GM12878 (cell line): ENCODE data around the gene CCDC51. TPM values are rescaled to one million over a fixed set of nuclear protein-coding genes. Genes with fewer than 3 reads are reported as not detected.

Experiments used
- ATAC-seq: fragments of 200-7000 bp; cut with Tn5 transposase; 3 replicates; pipeline ENCODE4 v1.9.1; 2020; ENCODE audit warnings: mild to moderate bottlenecking, moderate library complexity
- BruUV-seq: library from RNA; stranded (reverse); fragments of 400-500 nt; replicated peaks from 2 replicates; lab custom pipeline; 2021; lab: Mats Ljungman, UMichigan
- CTCF ChIA-PET: fragments of 300-600 bp; sonication (Branson Sonifier 250); formaldehyde crosslinking; extraction: SDS; loops from one replicate; lab custom pipeline; 2021; ENCODE audit warnings: inconsistent platforms; lab: Yijun Ruan, JAX
- POLR2A ChIA-PET: fragments of 350-600 bp; formaldehyde crosslinking; extraction: SDS; loops from one replicate; lab custom pipeline; 2021; ENCODE audit warnings: inconsistent platforms; lab: Charles Lee
- RAD21 ChIA-PET: fragments of 300-600 bp; sonication (Branson Sonifier 250); formaldehyde crosslinking; loops from one replicate; lab custom pipeline; 2023; ENCODE audit warnings: antibody characterized with exemption; ENCODE audit not compliant: unreplicated experiment; lab: Charles Lee
- SMC1A ChIA-PET: fragments of 300-600 bp; sonication (Branson Sonifier 250); formaldehyde crosslinking; loops from one replicate; lab custom pipeline; 2023; ENCODE audit not compliant: unreplicated experiment, uncharacterized antibody; lab: Charles Lee
- DNase-seq: peaks from one replicate; pipeline ENCODE4 v3.0.0-alpha.2; 2011; ENCODE audit warnings: low read depth, low spot score
- FAIRE-seq: peaks from 3 replicates; lab custom pipeline; 2011; peaks lifted over from hg19 to GRCh38; lab: Jason Lieb, UNC
- H2AFZ ChIP-seq: 2 replicates; pipeline ENCODE4 v1.6.0; 2011; ENCODE audit warnings: low read depth, low read length, control low read depth; ENCODE audit not compliant: control insufficient read depth
- H3K27ac ChIP-seq: 2 replicates; pipeline ENCODE4 v1.5.1; 2011; ENCODE audit warnings: control low read depth; ENCODE audit not compliant: control insufficient read depth, insufficient read depth
- H3K27me3 ChIP-seq, 2 experiments: replicated peaks in 1 of 2; 2 replicates each; pipeline versions ENCODE4 v1.6.0 to v1.6.1; 2011; ENCODE audit warnings: low read length in 1 of 2; ENCODE audit not compliant: control insufficient read depth in 2 of 2, insufficient read depth in 2 of 2
- H3K36me3 ChIP-seq, 2 experiments: 2 replicates each; pipeline ENCODE4 v1.5.1; 2011; ENCODE audit warnings: low read length in 1 of 2; ENCODE audit not compliant: control insufficient read depth in 2 of 2, insufficient read depth in 2 of 2
- H3K4me1 ChIP-seq: 2 replicates; pipeline ENCODE4 v1.6.1; 2011; ENCODE audit warnings: mild to moderate bottlenecking, low read length, moderate library complexity, mixed read lengths; ENCODE audit not compliant: control insufficient read depth, insufficient read depth
- H3K4me2 ChIP-seq: 2 replicates; pipeline ENCODE4 v1.6.0; 2011; ENCODE audit warnings: control low read depth; ENCODE audit not compliant: control insufficient read depth, insufficient read depth
- H3K4me3 ChIP-seq: fragments of 200-600 bp; sonication (generic); 2 replicates; pipeline ENCODE4 v1.5.1; 2016
- H3K79me2 ChIP-seq: 2 replicates; pipeline ENCODE4 v1.6.0; 2011; ENCODE audit warnings: low read length; ENCODE audit not compliant: control insufficient read depth, insufficient read depth
- H3K9ac ChIP-seq: 2 replicates; pipeline ENCODE4 v1.8.0; 2011; ENCODE audit warnings: low read length, control low read depth, mixed read lengths; ENCODE audit not compliant: control insufficient read depth, insufficient read depth
- H3K9me3 ChIP-seq: replicated peaks from 3 replicates; pipeline ENCODE4 v1.5.1; 2011; ENCODE audit warnings: mild to moderate bottlenecking, low read length; ENCODE audit not compliant: control insufficient read depth, insufficient read depth
- H4K20me1 ChIP-seq: 2 replicates; pipeline ENCODE4 v1.6.0; 2011; ENCODE audit not compliant: control insufficient read depth, insufficient read depth
- GATAD2B ChIP-seq: fragments of 450-650 bp; conservative IDR thresholded peaks from 2 replicates; pipeline ENCODE4 v1.6.1; 2017; ENCODE audit warnings: low read depth, mild to moderate bottlenecking, moderate library complexity
- KLF5 ChIP-seq: fragments of 450-650 bp; IDR thresholded peaks from 2 replicates; pipeline ENCODE4 v1.6.1; 2014; ENCODE audit warnings: mild to moderate bottlenecking; ENCODE audit not compliant: partially characterized antibody
- MEF2A ChIP-seq: IDR thresholded peaks from 2 replicates; pipeline ENCODE4 v1.6.1; 2011; ENCODE audit warnings: low read depth, mild to moderate bottlenecking, low read length, moderate library complexity; ENCODE audit not compliant: insufficient read depth
- NFIC ChIP-seq: IDR thresholded peaks from 2 replicates; pipeline ENCODE4 v1.6.1; 2012; ENCODE audit warnings: low read depth, mild to moderate bottlenecking, inconsistent platforms, low read length, moderate library complexity
- POLR2AphosphoS2 ChIP-seq: IDR thresholded peaks from 2 replicates; pipeline ENCODE4 v1.6.1; 2011; ENCODE audit warnings: low read depth, mild to moderate bottlenecking, low read length, improper control_type of control experiment, moderate library complexity
- RAD51 ChIP-seq: fragments of 450-650 bp; IDR thresholded peaks from 2 replicates; pipeline ENCODE4 v1.6.1; 2016; ENCODE audit warnings: moderate library complexity, mild to moderate bottlenecking, inconsistent platforms
- RCOR1 ChIP-seq: conservative IDR thresholded peaks from 2 replicates; pipeline ENCODE4 v1.6.1; 2012; ENCODE audit warnings: low read depth, low read length, improper control_type of control experiment
- STAT3 ChIP-seq: IDR thresholded peaks from 2 replicates; pipeline ENCODE4 v1.6.1; 2011; ENCODE audit warnings: low read depth, low read length, improper control_type of control experiment
- whole genome bisulfite sequencing: methylation state at CpG from one replicate; pipeline ENCODE4 v1.1.6; 2016; ENCODE audit warnings: low lambda C conversion rate; ENCODE audit not compliant: insufficient replicate concordance, insufficient coverage; ENCODE audit errors: missing lambda C conversion rate; 5-methylcytosine and 5-hydroxymethylcytosine counted together
- in situ Hi-C: fragments of 300-500 bp; cut with MboI; formaldehyde crosslinking; loops from 9 replicates; pipeline ENCODE4 v1.14.3; 2018; ENCODE audit warnings: mixed read lengths
- intact Hi-C: fragments of 100-400 bp; cut with micrococcal nuclease; formaldehyde crosslinking; loops from one replicate; pipeline ENCODE4 v1.14.2; 2022; ENCODE audit not compliant: unreplicated experiment
- polyA plus RNA-seq, 11 experiments: library from polyadenylated mRNA; depleted of rRNA in 4 of 11; unstranded in 6 of 11; stranded (reverse) in 5 of 11; fragments of >200 nt; fragmentation: Nextera tagmentation in 4 of 11; fragmentation: Illumina TruSeq in 1 of 11; extraction: Ambion mirVana in 4 of 11; extraction: Trizol in 1 of 11; gene quantifications; 1 replicate in 1 of 11; 2 replicates in 10 of 11; pipeline versions ENCODE4 v1.2.1 to v1.2.3, GENCODE V29; 2011 to 2016; ENCODE audit warnings: inconsistent platforms in 2 of 11, missing spikeins in 2 of 11, low read depth in 1 of 11
- total RNA-seq, 4 experiments: library from RNA; depleted of rRNA in 3 of 4; stranded (reverse); fragments of >200 nt in 3 of 4; fragmentation: Illumina TruSeq in 1 of 4; extraction: Trizol in 1 of 4; gene quantifications; 2 replicates each; pipeline versions ENCODE4 v1.2.1 to v1.2.3, GENCODE V29; 2013 to 2021
- TF ChIP-seq, protein P1 (sequence below), 3 experiments: IDR thresholded peaks in 2 of 3; conservative IDR thresholded peaks in 1 of 3; 2 replicates each; pipeline ENCODE4 v1.5.1; 2011; ENCODE audit warnings: low read depth in 3 of 3, low read length in 3 of 3, mild to moderate bottlenecking in 3 of 3, control low read depth in 2 of 3, moderate library complexity in 2 of 3, inconsistent platforms in 1 of 3, mixed read lengths in 1 of 3; ENCODE audit not compliant: control insufficient read depth in 2 of 3, insufficient read depth in 1 of 3; ENCODE audit errors: extremely low read depth in 1 of 3
- TF ChIP-seq, protein P2 (sequence below): fragments of 450-650 bp; IDR thresholded peaks from 2 replicates; pipeline ENCODE4 v1.6.1; 2014; ENCODE audit warnings: mild to moderate bottlenecking
- TF ChIP-seq, protein P3 (sequence below): IDR thresholded peaks from 2 replicates; pipeline ENCODE4 v1.6.1; 2011; ENCODE audit warnings: mild to moderate bottlenecking, low read depth, low read length, moderate library complexity; ENCODE audit not compliant: insufficient replicate concordance

The CCDC51 gene
- total and polyA plus RNA-seq, 10 of the 15 experiments (the other 5 are each of a cell fraction or from before 2014, with no cell fraction given), result 10.6 to 54.9 (median 28.5) TPM

DNA sequence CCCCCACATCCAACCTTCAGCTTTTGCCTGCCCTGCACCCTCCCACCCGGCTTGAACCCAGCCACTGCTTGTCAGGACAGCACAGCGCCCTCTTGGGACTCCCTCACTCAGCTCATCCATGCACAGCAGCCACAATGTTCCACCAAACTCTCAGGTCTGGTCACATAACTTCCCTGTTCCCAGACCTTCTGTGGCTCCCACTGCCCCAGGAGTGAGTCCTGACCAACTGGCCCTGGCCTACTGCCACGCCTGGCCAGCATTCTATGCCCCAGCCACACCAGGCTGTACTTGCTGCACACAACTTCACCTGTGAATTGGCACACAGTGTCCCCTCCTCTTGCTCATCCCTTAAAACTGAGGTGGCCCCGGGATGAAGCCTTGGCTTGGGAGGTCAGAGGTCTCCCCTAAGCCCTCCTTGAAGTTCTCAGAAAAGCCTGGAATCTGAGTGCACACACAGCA is 31.1 kb downstream of the CCDC51 start:
- Histone ChIP-seq H3K9ac (no peak overlapping the region), H3K4me3 (no peak overlapping the region), H3K79me2 (no peaks in the 10 kb centered on the region), H3K36me3 (no peaks in the 10 kb centered on the region), H4K20me1 (no peaks in the 10 kb centered on the region), H3K4me2 (no peak overlapping the region), H3K27ac (no peak overlapping the region), H2AFZ (no peak overlapping the region), H3K27me3 (no peaks in the 10 kb centered on the region), H3K9me3 (no peaks in the 10 kb centered on the region), H3K4me1 (no peaks in the 10 kb centered on the region)
- 14% methylated on average over 4 of the region's 4 CpGs for whole genome bisulfite sequencing
- RAD21 ChIA-PET, result no interaction called here
- intact Hi-C loops (no loop called here), in situ Hi-C loops (no loop called here)
- BruUV-seq, result no TSS peak
- TF ChIP-seq RCOR1, result no peak
- TF ChIP-seq, protein P1, sequence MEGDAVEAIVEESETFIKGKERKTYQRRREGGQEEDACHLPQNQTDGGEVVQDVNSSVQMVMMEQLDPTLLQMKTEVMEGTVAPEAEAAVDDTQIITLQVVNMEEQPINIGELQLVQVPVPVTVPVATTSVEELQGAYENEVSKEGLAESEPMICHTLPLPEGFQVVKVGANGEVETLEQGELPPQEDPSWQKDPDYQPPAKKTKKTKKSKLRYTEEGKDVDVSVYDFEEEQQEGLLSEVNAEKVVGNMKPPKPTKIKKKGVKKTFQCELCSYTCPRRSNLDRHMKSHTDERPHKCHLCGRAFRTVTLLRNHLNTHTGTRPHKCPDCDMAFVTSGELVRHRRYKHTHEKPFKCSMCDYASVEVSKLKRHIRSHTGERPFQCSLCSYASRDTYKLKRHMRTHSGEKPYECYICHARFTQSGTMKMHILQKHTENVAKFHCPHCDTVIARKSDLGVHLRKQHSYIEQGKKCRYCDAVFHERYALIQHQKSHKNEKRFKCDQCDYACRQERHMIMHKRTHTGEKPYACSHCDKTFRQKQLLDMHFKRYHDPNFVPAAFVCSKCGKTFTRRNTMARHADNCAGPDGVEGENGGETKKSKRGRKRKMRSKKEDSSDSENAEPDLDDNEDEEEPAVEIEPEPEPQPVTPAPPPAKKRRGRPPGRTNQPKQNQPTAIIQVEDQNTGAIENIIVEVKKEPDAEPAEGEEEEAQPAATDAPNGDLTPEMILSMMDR (IDR thresholded peaks at IDR 0.05 in 2 of 3, conservative IDR thresholded peaks at IDR 0.05 in 1 of 3; ENCODE audit: control insufficient read depth in 2 of 3, extremely low read depth in 1 of 3, insufficient read depth in 1 of 3, low read depth in 3 of 3, low read length in 3 of 3), result peak; percentile 7 to 20 (median 9); a peak in 3 of 6 replicates
- FAIRE-seq (no peak), ATAC-seq (no peak), DNase-seq (no peak)
- CTCF ChIA-PET, result interaction anchor here (1.1 to 22.0 kb wide), 4 partner anchors 8 to 215 kb away, joined by 3 to 757 read pairs (median 4); partner anchors contain the start of genes CCDC51 and TMA7
- POLR2A ChIA-PET, result no interaction called here
- SMC1A ChIA-PET, result interaction anchor here (0.7 to 2.4 kb wide), 3 partner anchors 9 to 134 kb away, joined by 3 to 15 read pairs (median 5); no protein-coding TSS in a partner anchor

DNA sequence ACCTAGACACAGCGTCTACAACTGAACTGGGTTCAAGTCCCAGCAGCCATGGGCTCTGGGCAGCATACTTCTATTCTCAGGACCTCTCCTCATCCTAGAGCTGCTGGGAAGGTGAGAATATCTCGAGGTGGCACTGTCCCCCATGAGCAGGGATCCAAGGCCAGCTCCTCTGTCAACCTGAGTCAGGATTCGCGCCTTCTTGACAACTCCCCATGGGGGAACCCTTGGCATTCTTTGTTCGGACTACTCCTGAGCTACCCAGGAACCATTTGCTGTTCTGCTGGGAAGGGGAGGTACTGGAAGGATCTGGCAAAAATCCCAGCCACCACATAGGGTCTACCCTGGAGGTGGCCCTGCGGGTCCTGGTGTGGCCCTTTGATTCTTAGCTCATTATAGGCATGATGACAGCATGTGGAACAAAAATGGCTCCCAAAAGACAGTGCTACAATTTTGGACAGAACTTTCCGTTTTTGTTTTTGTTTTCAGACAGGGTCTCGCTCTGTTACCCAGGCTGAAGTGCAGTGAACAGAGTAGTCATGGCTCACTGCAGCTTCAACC is 32.3 kb downstream of the CCDC51 start:
- no peak overlapping the region for H2AFZ ChIP-seq
- H3K4me1 ChIP-seq, result no peaks in the 10 kb centered on the region
- no peak for ATAC-seq
- H3K27ac ChIP-seq, result no peak overlapping the region
- H3K27me3 ChIP-seq, result no peaks in the 10 kb centered on the region
- ChIA-PET SMC1A (interaction anchor here (0.6 to 2.4 kb wide), 4 partner anchors 24 to 1724 kb away, joined by 3 to 15 read pairs (median 4); no protein-coding TSS in a partner anchor), POLR2A (interaction anchor here (0.6 kb wide), 1 partner anchor 34 kb away, joined by 5 read pairs; no protein-coding TSS in a partner anchor), CTCF (interaction anchor here (0.6 to 22.0 kb wide), 7 partner anchors 9 to 328 kb away, joined by 3 to 757 read pairs (median 3); partner anchors contain the start of genes CCDC51 and TMA7), RAD21 (interaction anchor here (1.1 to 1.5 kb wide), 2 partner anchors 28 to 228 kb away, joined by 3 to 10 read pairs; partner anchors contain the start of gene SLC26A6)
- no peak overlapping the region for H3K9ac ChIP-seq
- no peak overlapping the region for H3K4me2 ChIP-seq
- H3K4me3 ChIP-seq, result no peak overlapping the region
- intact Hi-C loops (no loop called here), in situ Hi-C loops (no loop called here)
- H3K79me2 ChIP-seq, result no peaks in the 10 kb centered on the region
- H3K9me3 ChIP-seq, result no peaks in the 10 kb centered on the region
- no peak for FAIRE-seq
- no peak for DNase-seq
- no peaks in the 10 kb centered on the region for H3K36me3 ChIP-seq
- no peaks in the 10 kb centered on the region for H4K20me1 ChIP-seq
- WGBS, result 65% methylated on average over 8 of the region's 8 CpGs
- no TSS peak for BruUV-seq
- TF ChIP-seq NFIC, result no peak
- no peak for TF ChIP-seq STAT3
- TF ChIP-seq RAD51, result no peak
- TF ChIP-seq, protein P2, sequence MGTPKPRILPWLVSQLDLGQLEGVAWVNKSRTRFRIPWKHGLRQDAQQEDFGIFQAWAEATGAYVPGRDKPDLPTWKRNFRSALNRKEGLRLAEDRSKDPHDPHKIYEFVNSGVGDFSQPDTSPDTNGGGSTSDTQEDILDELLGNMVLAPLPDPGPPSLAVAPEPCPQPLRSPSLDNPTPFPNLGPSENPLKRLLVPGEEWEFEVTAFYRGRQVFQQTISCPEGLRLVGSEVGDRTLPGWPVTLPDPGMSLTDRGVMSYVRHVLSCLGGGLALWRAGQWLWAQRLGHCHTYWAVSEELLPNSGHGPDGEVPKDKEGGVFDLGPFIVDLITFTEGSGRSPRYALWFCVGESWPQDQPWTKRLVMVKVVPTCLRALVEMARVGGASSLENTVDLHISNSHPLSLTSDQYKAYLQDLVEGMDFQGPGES, result no peak
- TF ChIP-seq KLF5, result no peak
- TF ChIP-seq MEF2A, result no peak
- no peak for TF ChIP-seq GATAD2B
- TF ChIP-seq, protein P3, sequence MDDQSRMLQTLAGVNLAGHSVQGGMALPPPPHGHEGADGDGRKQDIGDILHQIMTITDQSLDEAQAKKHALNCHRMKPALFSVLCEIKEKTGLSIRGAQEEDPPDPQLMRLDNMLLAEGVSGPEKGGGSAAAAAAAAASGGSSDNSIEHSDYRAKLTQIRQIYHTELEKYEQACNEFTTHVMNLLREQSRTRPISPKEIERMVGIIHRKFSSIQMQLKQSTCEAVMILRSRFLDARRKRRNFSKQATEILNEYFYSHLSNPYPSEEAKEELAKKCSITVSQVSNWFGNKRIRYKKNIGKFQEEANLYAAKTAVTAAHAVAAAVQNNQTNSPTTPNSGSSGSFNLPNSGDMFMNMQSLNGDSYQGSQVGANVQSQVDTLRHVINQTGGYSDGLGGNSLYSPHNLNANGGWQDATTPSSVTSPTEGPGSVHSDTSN, result no peak
- TF ChIP-seq POLR2AphosphoS2, result no peak
